ENCODE data around the gene SPTSSB. TPM values are rescaled to one million over a fixed set of nuclear protein-coding genes. Genes with fewer than 3 reads are reported as not detected.
A peak's percentile ranks its signal among the peaks of the same experiment; 100 is the strongest.

The SPTSSB gene
- not detected in 2 replicates for polyA plus RNA-seq (2011; rRNA removed)
- polyA minus RNA-seq (2011; rRNA and poly(A)+ RNA removed): not detected in 2 replicates

GRCh38 chr3:161371441-161372320 is at the start of gene SPTSSB:
SPTSSB (minus strand) TSS chr3:161371517; CDS start chr3:161346323, 25,194 bp downstream.
- Histone ChIP-seq H3K4me3 (ENCODE audit: low read depth, low read length) (peak within 1 kb of the TSS; percentile 42), H3K27me3 (ENCODE audit: control insufficient read depth, insufficient read depth, low read length) (peaks cover 18% of the 10 kb centered on the region), H3K36me3 (ENCODE audit: control insufficient read depth, insufficient read depth, low read length) (no peaks in the 10 kb centered on the region)
- CTCF ChIA-PET: interaction anchor here (0.7 to 1.3 kb wide), 6 partner anchors 17 to 431 kb away, joined by 3 to 5 read pairs (median 4); no protein-coding TSS in a partner anchor
- POLR2A ChIA-PET: interaction anchor here (0.8 kb wide), 1 partner anchor 22 kb away, joined by 5 read pairs; no protein-coding TSS in a partner anchor
- TF ChIP-seq CTCF (IDR thresholded peaks at IDR 0.05; ENCODE audit: insufficient read depth, low read depth, low read length): peak; percentile 48; the same call in 1 of the 2 replicates
- no peak for DNase-seq (ENCODE audit: low read depth)

GRCh38 chr3:161420746-161421145 is 49.4 kb upstream of the SPTSSB start:
- no peak for TF ChIP-seq CTCF (IDR thresholded peaks at IDR 0.05; ENCODE audit: insufficient read depth, low read depth, low read length)
- H3K4me3 ChIP-seq (ENCODE audit: low read depth, low read length): no peak overlapping the region
- DNase-seq (ENCODE audit: low read depth): no peak
- H3K36me3 ChIP-seq (ENCODE audit: control insufficient read depth, insufficient read depth, low read length): no peaks in the 10 kb centered on the region
- ChIA-PET POLR2A (no interaction called here), CTCF (interaction anchor here (0.7 to 2.0 kb wide), 2 partner anchors 115 to 145 kb away, joined by 3 to 8 read pairs; no protein-coding TSS in a partner anchor)
- H3K27me3 ChIP-seq (ENCODE audit: control insufficient read depth, insufficient read depth, low read length): no peaks in the 10 kb centered on the region

- Histone ChIP-seq H3K27me3 (ENCODE audit: control insufficient read depth, insufficient read depth, low read length) (no peaks in the 10 kb centered on the region), H3K36me3 (ENCODE audit: control insufficient read depth, insufficient read depth, low read length) (no peaks in the 10 kb centered on the region), H3K4me3 (ENCODE audit: low read depth, low read length) (no peak overlapping the region)
- POLR2A ChIA-PET: no interaction called here
- CTCF ChIA-PET: interaction anchor here (2.0 kb wide), 1 partner anchor 144 kb away, joined by 8 read pairs; no protein-coding TSS in a partner anchor
- DNase-seq (ENCODE audit: low read depth): no peak
- no peak for TF ChIP-seq CTCF (IDR thresholded peaks at IDR 0.05; ENCODE audit: insufficient read depth, low read depth, low read length)
These were observed 48.4 kb upstream of the SPTSSB start for GRCh38 chr3:161419555-161420333.

GRCh38 chr3:161415506-161416231 is 44.4 kb upstream of the SPTSSB start:
- no peak overlapping the region for H3K4me3 ChIP-seq (ENCODE audit: low read depth, low read length)
- CTCF ChIA-PET: interaction anchor here (0.6 to 3.7 kb wide), 2 partner anchors 125 to 141 kb away, joined by 3 to 15 read pairs; no protein-coding TSS in a partner anchor
- DNase-seq (ENCODE audit: low read depth): peak; percentile 89

More at GRCh38 chr3:161415506-161416231, 44.4 kb upstream of the SPTSSB start:
- no peaks in the 10 kb centered on the region for H3K27me3 ChIP-seq (ENCODE audit: control insufficient read depth, insufficient read depth, low read length)
- no peaks in the 10 kb centered on the region for H3K36me3 ChIP-seq (ENCODE audit: control insufficient read depth, insufficient read depth, low read length)
- POLR2A ChIA-PET: no interaction called here
- TF ChIP-seq CTCF (IDR thresholded peaks at IDR 0.05; ENCODE audit: insufficient read depth, low read depth, low read length): no peak

Measured in BJ (cell line).